Gastrocnemius medialis (tissue), 4 donors: Measurements from ENCODE around the gene MAGOH.

ENCODE experiments used
- CTCF ChIP-seq, 5 experiments: fragments of 450-650 bp in 3 of 5; fragments of 200-600 bp in 2 of 5; sonication (generic) in 2 of 5; IDR thresholded peaks in 4 of 5; conservative IDR thresholded peaks in 1 of 5; 1 replicate in 4 of 5; 2 replicates in 1 of 5; pipeline ENCODE4 v1.5.1; 2016 to 2019; ENCODE audit warnings: antibody characterized with exemption in 5 of 5, mild to moderate bottlenecking in 3 of 5, moderate library complexity in 3 of 5
- POLR2A ChIP-seq, 2 donors: fragments of 450-650 bp; IDR thresholded peaks; one replicate each; pipeline ENCODE4 v1.6.1; 2017; ENCODE audit warnings: antibody characterized with exemption in 2 of 2, mild to moderate bottlenecking in 2 of 2, moderate library complexity in 2 of 2

DNA sequence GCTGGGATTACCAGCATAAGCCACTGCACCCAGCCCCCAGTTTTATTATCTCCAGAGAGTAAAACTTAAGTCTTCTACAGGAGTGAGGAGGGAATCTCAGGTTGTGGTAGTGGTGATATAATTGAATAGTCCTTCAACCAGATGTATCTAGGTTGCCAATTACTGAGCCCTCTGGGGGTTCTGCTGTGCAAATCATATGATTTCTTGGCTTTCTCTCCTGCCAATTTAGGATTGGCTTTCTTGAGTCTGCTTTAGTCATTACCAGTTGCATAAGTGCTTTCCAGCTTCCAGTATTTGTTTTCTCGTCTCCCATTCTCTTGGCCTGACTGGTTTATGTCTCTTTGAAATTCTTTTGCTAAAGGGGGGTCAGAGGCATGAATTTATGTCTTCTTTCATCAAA lies 30.6 kb downstream of the MAGOH start:
- no peak for TF ChIP-seq CTCF (IDR thresholded peaks at IDR 0.05 in 4 of 5, conservative IDR thresholded peaks at IDR 0.05 in 1 of 5)
- no peak for TF ChIP-seq POLR2A (IDR thresholded peaks at IDR 0.05)
